GM12874 (cell line): ENCODE results near the gene IFT57.

Experiments
- CTCF ChIP-seq: IDR thresholded peaks from 2 replicates; pipeline ENCODE4 v1.5.1; 2011; ENCODE audit warnings: low read depth, mild to moderate bottlenecking, control low read depth, low read length, moderate library complexity; ENCODE audit not compliant: insufficient read depth

The IFT57 gene

GRCh38 chr3:108180194-108180593, 42.0 kb downstream of the IFT57 start:
- no peak for TF ChIP-seq CTCF

GRCh38 chr3:108178676-108179075, 43.5 kb downstream of the IFT57 start:
- TF ChIP-seq CTCF, result no peak

GRCh38 chr3:108177536-108177935, 44.7 kb downstream of the IFT57 start:
- no peak for TF ChIP-seq CTCF

- TF ChIP-seq CTCF, result no peak
Measured at GRCh38 chr3:108175352-108175751, 46.9 kb downstream of the IFT57 start.

DNA sequence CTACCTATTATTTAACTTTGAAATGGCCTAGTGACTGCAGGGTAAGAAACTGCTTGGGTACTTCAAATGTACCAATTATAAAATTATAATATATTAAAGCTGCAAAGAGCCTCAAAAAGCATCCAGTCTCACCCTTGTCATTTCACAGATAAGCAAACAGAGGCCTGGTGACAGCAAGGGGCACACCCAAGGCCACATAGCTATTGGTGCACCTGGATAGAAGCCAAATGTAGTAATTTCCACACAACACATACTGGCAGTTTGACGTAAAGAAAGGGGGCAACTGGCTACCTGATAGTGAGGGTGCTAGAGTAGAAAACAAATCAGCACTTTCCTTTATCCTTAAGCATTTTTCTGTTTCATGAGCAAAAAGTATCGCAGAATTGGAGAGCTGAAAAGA, 51.1 kb downstream of the IFT57 start:
- no peak for TF ChIP-seq CTCF

- TF ChIP-seq CTCF, result no peak
Measured at GRCh38 chr3:108164391-108164790, 57.8 kb downstream of the IFT57 start.

GRCh38 chr3:108159865-108160264, 62.4 kb downstream of the IFT57 start:
- TF ChIP-seq CTCF, result no peak

- no peak for TF ChIP-seq CTCF
Measured at GRCh38 chr3:108159105-108159504, 63.1 kb downstream of the IFT57 start.
